HEK293T (cell line): ENCODE data around the gene NMUR1.
"Not testable (repeated sequence)": the region's sequence is repeated elsewhere in the genome, so short reads cannot be mapped to it uniquely, and the experiment has no call there.

Experiments used
- CTCF ChIA-PET: fragments of 350-600 bp; formaldehyde crosslinking; extraction: SDS; loops from one replicate; lab custom pipeline; 2021; ENCODE audit warnings: antibody characterized with exemption, inconsistent platforms; lab: Yijun Ruan, JAX
- POLR2A ChIA-PET: fragments of 350-600 bp; formaldehyde crosslinking; extraction: SDS; loops from one replicate; lab custom pipeline; 2020; ENCODE audit warnings: antibody characterized with exemption, inconsistent platforms; lab: Yijun Ruan, JAX
- DNase-seq: peaks from one replicate; pipeline ENCODE4 v3.0.0; 2012; ENCODE audit warnings: mixed read lengths; ENCODE audit errors: extremely low spot score
- ARNT ChIP-seq: fragments of 450-650 bp; IDR thresholded peaks from 2 replicates; pipeline ENCODE4 v1.6.1; 2017; ENCODE audit warnings: mild to moderate bottlenecking
- BHLHE40 ChIP-seq: fragments of 450-650 bp; IDR thresholded peaks from 2 replicates; pipeline ENCODE4 v1.6.1; 2016; ENCODE audit warnings: mild to moderate bottlenecking, moderate library complexity, borderline replicate concordance
- CTBP1 ChIP-seq: fragments of 450-650 bp; IDR thresholded peaks from 2 replicates; pipeline ENCODE4 v1.6.1; 2016; ENCODE audit warnings: borderline replicate concordance
- ELF4 ChIP-seq: fragments of 450-650 bp; IDR thresholded peaks from 2 replicates; pipeline ENCODE4 v1.6.1; 2017; ENCODE audit warnings: antibody characterized with exemption
- FOXA1 ChIP-seq: fragments of 450-650 bp; IDR thresholded peaks from 2 replicates; pipeline ENCODE4 v1.6.1; 2016; ENCODE audit warnings: mild to moderate bottlenecking
- FOXK2 ChIP-seq: fragments of 450-650 bp; IDR thresholded peaks from 2 replicates; pipeline ENCODE4 v1.6.1; 2016; ENCODE audit warnings: mild to moderate bottlenecking
- FOXM1 ChIP-seq: fragments of 450-650 bp; IDR thresholded peaks from 2 replicates; pipeline ENCODE4 v1.6.1; 2017; ENCODE audit warnings: mild to moderate bottlenecking, borderline replicate concordance
- HDGF ChIP-seq: fragments of 450-650 bp; IDR thresholded peaks from 2 replicates; pipeline ENCODE4 v1.6.1; 2017; ENCODE audit warnings: antibody characterized with exemption, borderline replicate concordance
- L3MBTL2 ChIP-seq: fragments of 450-650 bp; conservative IDR thresholded peaks from 2 replicates; pipeline ENCODE4 v1.6.1; 2016; ENCODE audit warnings: mild to moderate bottlenecking
- LEF1 ChIP-seq: fragments of 450-650 bp; IDR thresholded peaks from 2 replicates; pipeline ENCODE4 v1.6.1; 2017; ENCODE audit warnings: mild to moderate bottlenecking, borderline replicate concordance
- NFRKB ChIP-seq: fragments of 450-650 bp; IDR thresholded peaks from 2 replicates; pipeline ENCODE4 v1.6.1; 2016; ENCODE audit warnings: mild to moderate bottlenecking, moderate library complexity
- SP1 ChIP-seq: fragments of 450-650 bp; IDR thresholded peaks from 2 replicates; pipeline ENCODE4 v1.6.1; 2017
- SUZ12 ChIP-seq: fragments of 450-650 bp; IDR thresholded peaks from 2 replicates; pipeline ENCODE4 v1.6.1; 2016; ENCODE audit warnings: mild to moderate bottlenecking
- TARDBP ChIP-seq: fragments of 450-650 bp; IDR thresholded peaks from 2 replicates; pipeline ENCODE4 v1.6.1; 2016
- ZNF384 ChIP-seq: fragments of 450-650 bp; IDR thresholded peaks from 2 replicates; pipeline ENCODE4 v1.6.1; 2016
- TF ChIP-seq, protein P1 (sequence below): fragments of 450-650 bp; IDR thresholded peaks from 2 replicates; pipeline ENCODE4 v1.6.1; 2016

Gene NMUR1, protein sequence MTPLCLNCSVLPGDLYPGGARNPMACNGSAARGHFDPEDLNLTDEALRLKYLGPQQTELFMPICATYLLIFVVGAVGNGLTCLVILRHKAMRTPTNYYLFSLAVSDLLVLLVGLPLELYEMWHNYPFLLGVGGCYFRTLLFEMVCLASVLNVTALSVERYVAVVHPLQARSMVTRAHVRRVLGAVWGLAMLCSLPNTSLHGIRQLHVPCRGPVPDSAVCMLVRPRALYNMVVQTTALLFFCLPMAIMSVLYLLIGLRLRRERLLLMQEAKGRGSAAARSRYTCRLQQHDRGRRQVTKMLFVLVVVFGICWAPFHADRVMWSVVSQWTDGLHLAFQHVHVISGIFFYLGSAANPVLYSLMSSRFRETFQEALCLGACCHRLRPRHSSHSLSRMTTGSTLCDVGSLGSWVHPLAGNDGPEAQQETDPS

DNA sequence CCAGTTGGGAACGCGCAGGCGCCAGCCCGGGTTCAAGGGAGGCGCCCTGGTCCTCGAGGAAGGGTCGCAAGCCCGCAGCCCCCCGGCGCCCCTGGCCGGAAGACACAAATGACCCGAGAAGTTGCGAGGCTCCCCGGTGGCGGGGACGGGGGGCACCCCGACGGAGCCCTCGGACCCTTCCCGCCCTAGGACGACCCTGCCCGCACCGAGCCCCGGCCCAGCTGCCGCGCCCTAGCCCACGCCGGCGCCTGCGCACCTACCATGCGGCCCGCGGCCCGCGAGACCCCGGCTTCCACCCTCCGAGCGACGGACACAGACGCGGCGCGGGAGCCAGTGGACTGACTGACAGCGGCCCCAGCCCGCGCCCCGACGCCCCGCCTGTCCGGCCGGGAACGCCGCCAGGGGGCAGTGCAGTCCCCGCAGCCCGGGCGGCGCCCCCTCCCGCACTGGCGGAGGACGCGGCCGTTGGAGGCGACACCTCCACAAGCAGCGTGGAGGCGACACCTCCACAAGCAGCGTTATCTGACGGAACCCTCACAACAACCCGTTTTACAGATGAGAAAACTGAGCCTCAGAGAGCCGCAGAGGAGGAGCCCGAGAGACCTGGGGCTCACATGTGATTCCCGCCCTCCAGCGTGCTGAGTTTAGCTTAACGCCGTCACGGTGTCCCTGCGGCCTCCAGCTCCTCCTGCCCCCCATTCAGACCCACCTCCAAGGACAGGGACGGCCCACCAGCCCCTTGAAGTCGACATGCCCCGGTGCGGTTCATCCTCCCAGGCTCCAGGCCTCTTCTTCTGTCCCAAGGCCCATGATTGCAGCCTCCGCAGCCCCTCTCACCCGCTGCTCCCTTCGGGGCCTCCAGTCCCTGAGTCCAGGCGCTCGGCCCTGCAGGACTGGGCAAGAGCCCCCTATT lies at the start of gene NMUR1:
Gene NMUR1 (minus strand): TSS at position 347 of the 913 bp plus-strand sequence. CDS start 84 bp downstream, at position 263.
- ChIA-PET CTCF (interaction anchor here (0.5 to 1.2 kb wide), 4 partner anchors 9 to 96 kb away, joined by 3 to 4 read pairs (median 4); no protein-coding TSS in a partner anchor), POLR2A (interaction anchor here (1.0 kb wide), 1 partner anchor 66 kb away, joined by 3 read pairs; the partner anchor contains the start of gene NCL)
- TF ChIP-seq, protein P1, sequence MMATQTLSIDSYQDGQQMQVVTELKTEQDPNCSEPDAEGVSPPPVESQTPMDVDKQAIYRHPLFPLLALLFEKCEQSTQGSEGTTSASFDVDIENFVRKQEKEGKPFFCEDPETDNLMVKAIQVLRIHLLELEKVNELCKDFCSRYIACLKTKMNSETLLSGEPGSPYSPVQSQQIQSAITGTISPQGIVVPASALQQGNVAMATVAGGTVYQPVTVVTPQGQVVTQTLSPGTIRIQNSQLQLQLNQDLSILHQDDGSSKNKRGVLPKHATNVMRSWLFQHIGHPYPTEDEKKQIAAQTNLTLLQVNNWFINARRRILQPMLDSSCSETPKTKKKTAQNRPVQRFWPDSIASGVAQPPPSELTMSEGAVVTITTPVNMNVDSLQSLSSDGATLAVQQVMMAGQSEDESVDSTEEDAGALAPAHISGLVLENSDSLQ: peak; percentile 61
- TF ChIP-seq FOXA1: no peak
- DNase-seq: peak; percentile 74

DNA sequence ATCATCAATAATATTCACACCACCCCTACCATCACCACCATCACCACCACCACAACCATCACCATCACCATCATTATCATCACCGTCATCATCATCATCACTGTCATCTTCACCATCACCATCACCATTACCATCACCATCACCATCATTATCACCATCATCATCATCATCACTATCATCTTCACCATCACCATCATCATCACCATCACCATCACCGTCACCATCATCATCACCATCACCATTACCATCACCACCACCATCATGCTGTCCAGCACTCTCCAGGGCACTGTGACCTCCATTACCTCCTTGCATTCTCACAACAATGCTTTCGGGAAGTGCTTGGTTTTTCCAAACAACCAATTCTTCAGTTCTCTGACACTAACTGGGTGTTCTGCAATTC lies 49.3 kb upstream of the NMUR1 start:
- TF ChIP-seq FOXM1: no peak
- no peak for TF ChIP-seq SP1
- no peak for TF ChIP-seq CTBP1
- TF ChIP-seq SUZ12: no peak
- no peak for TF ChIP-seq NFRKB
- no peak for TF ChIP-seq FOXA1
- TF ChIP-seq, protein P1: no peak
- TF ChIP-seq BHLHE40: no peak
- TF ChIP-seq L3MBTL2: no peak
- TF ChIP-seq ARNT: no peak
- no peak for TF ChIP-seq FOXK2
- TF ChIP-seq ZNF384: no peak
- TF ChIP-seq TARDBP: no peak
- no peak for TF ChIP-seq HDGF
- TF ChIP-seq ELF4: no peak
- TF ChIP-seq LEF1: no peak
- ChIA-PET POLR2A (no interaction called here), CTCF (no interaction called here)
- DNase-seq: no peak

DNA sequence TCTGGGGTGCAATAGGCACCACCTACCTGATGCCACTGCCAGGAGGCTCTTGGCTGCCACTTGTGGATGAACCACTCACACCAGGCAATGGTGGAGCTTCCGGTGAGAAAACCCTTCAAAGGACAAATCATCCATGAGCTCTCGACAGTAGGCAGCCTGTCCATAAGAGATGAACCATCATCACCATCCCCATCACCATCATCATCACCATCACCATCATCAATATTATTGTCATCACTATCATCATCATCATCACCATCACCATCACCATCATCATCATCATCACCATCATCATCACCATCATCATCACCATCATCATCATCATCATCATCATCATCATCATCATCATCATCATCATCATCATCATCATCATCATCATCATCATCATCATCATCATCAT lies 48.4 kb upstream of the NMUR1 start:
- CTCF ChIA-PET: interaction anchor here (0.6 kb wide), 1 partner anchor 10 kb away, joined by 3 read pairs; no protein-coding TSS in a partner anchor
- DNase-seq, POLR2A ChIA-PET: not testable (repeated sequence)

DNA sequence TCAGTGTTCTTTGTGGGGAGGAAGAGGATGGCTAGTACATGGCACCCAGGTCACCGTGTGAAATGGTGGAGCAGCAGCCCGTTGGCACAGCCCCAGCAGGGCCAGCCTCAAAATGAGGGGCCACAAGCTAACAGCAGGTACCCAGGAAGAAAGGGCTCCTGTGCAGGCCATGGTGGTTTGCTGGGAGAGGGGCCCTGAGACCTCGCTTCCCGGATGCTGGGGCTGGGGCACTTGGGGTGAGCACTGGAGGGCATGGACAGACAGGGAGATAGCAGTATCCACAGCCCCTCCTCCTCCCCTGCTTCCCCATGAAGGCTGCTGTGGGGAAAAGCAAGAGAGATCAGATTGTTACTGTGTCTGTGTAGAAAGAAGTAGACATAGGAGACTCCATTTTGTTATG lies 46.2 kb upstream of the NMUR1 start:
- POLR2A ChIA-PET: no interaction called here
- no peak for TF ChIP-seq CTBP1
- TF ChIP-seq L3MBTL2: no peak
- TF ChIP-seq ZNF384: no peak

DNA sequence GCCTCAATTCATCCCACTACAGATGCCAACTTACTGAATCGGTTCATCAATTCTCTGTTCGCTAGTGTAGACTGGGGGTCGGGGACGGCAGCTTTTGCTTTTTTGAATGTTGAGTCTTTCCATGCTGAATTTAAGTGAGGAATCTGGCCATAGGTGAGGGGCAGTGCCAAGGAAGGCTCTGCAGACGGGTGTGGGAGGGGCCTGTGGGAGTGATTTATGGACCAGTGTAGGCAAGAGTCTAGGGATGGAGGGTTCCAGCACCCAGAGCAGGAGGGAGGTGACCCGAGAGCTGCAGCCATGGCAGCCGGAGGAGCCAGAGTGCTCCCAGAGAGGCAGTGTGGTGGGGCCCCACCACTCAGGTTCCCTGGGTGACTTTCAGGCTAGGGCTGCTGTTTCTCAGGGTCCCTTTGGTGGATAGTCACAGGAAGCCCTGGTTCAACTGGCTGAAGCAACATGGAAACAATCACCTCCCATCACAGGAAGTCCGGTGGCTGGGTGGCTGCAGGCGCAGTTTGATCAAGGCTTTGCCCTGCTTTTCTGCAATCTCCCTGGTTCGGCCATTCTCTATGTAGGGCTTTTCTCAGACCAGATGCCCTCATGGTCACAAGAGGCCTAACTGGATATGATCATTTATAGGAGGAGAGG lies 45.5 kb upstream of the NMUR1 start:
- no peak for DNase-seq
- TF ChIP-seq, protein P1: peak; percentile 59
- TF ChIP-seq SP1: no peak
- POLR2A ChIA-PET: no interaction called here
- CTCF ChIA-PET: no interaction called here

More for the DNA sequence above, 46.2 kb upstream of the NMUR1 start:
- CTCF ChIA-PET: no interaction called here
- DNase-seq: no peak

DNA sequence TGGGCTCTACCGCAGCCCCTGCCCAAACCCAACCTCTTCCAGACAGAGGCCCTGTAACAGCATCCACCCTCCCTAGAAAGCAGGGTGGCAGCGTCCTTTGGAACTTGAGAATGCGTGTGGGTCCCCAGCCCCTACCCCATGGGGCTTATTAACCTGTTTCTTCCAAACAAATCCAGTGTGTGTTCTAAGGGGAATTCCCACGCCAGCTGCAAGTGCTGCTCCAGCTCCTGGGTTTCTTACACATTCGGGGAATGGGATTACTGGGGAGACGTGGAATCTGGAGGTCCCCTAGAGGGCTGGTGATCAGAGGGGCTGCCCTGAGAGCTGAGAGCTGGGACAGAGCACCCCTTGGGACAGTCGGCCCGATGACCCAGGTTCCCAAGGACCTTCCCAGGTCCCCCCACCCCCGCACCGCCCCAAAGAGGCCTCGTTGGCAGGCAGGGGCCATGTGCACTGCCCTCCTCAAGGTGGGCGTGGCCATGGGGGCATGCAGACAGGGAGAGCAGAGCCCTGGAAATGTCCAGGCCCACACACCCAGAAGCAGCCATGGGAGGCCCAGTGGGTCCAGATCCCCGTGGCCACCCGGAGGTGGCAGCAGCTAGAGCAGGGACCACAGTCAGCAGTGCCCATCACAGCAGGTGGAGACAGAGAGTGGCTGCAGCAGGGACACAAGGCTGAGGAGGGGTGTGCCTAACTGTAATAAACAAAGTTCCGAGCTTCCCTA lies 43.6 kb upstream of the NMUR1 start:
- DNase-seq: no peak
- TF ChIP-seq ELF4 (no peak), SUZ12 (no peak), LEF1 (no peak), ARNT (no peak), CTBP1 (no peak), ZNF384 (no peak), NFRKB (no peak), FOXA1 (no peak), TARDBP (no peak), FOXM1 (no peak), HDGF (no peak), L3MBTL2 (no peak)
- TF ChIP-seq, protein P1: no peak
- CTCF ChIA-PET: no interaction called here
- POLR2A ChIA-PET: interaction anchor here (1.5 kb wide), 1 partner anchor 92 kb away, joined by 4 read pairs; no protein-coding TSS in a partner anchor
